Esophagus muscularis mucosa (tissue), 4 donors: ENCODE measurements around the gene PGLYRP4. TPM values are rescaled to one million over a fixed set of nuclear protein-coding genes. Genes with fewer than 3 reads are reported as not detected.

Source experiments
- DNase-seq: peaks from one replicate; pipeline ENCODE4 v3.0.0-alpha.2; 2017; ENCODE audit errors: extremely low spot score
- H3K27ac ChIP-seq, 4 donors: fragments of 200-600 bp; sonication (generic); replicated peaks in 1 of 4; 1 replicate in 3 of 4; 2 replicates in 1 of 4; pipeline ENCODE4 v1.5.1; 2016 to 2019; ENCODE audit warnings: mild to moderate bottlenecking in 1 of 4
- H3K27me3 ChIP-seq, 4 donors: fragments of 200-600 bp; sonication (generic); one replicate each; pipeline versions ENCODE4 v1.5.1 to v1.6.0; 2016 to 2019
- H3K36me3 ChIP-seq, 4 donors: fragments of 200-600 bp; sonication (generic); one replicate each; pipeline ENCODE4 v1.5.1; 2016 to 2019
- H3K4me1 ChIP-seq, 4 donors: fragments of 200-600 bp; sonication (generic); one replicate each; pipeline ENCODE4 v1.5.1; 2016 to 2019
- H3K4me3 ChIP-seq, 4 donors: fragments of 200-600 bp; sonication (generic); 1 replicate in 2 of 4; 2 replicates in 2 of 4; pipeline ENCODE4 v1.5.1; 2016 to 2019; ENCODE audit warnings: mild to moderate bottlenecking in 4 of 4, moderate library complexity in 1 of 4
- H3K9me3 ChIP-seq, 4 donors: fragments of 200-600 bp; sonication (generic); 1 replicate in 3 of 4; 2 replicates in 1 of 4; pipeline ENCODE4 v1.5.1; 2016 to 2019
- EP300 ChIP-seq: sonication (generic); formaldehyde crosslinking; IDR thresholded peaks from one replicate; pipeline ENCODE4 v1.6.1; 2017; ENCODE audit warnings: antibody characterized with exemption
- POLR2A ChIP-seq: fragments of 450-650 bp; IDR thresholded peaks from one replicate; pipeline ENCODE4 v1.6.1; 2017; ENCODE audit warnings: antibody characterized with exemption, moderate library complexity, mild to moderate bottlenecking, low read depth
- POLR2AphosphoS5 ChIP-seq, 2 donors: sonication (generic); formaldehyde crosslinking; IDR thresholded peaks; one replicate each; pipeline ENCODE4 v1.6.1; 2017; ENCODE audit warnings: antibody characterized with exemption in 2 of 2
- WGBS: methylation state at CpG from one replicate; pipeline ENCODE4 v1.1.5; 2018; 5-methylcytosine and 5-hydroxymethylcytosine counted together
- intact Hi-C: fragments of 100-400 bp; cut with DNase I; formaldehyde crosslinking; loops from one replicate; pipeline ENCODE4 v1.15.1; 2023
- total RNA-seq, 4 donors: library from RNA; depleted of rRNA; stranded (reverse); fragments of >200 nt; gene quantifications; one replicate each; pipeline versions ENCODE4 v1.1.0 to v1.2.1, GENCODE V29; 2016
- TF ChIP-seq, protein P1 (sequence below), 3 experiments: fragments of 200-600 bp in 2 of 3; fragments of 450-650 bp in 1 of 3; sonication (generic) in 2 of 3; IDR thresholded peaks; one replicate each; pipeline ENCODE4 v1.5.1; 2017 to 2019; ENCODE audit warnings: antibody characterized with exemption in 3 of 3, mild to moderate bottlenecking in 2 of 3, moderate library complexity in 1 of 3

The PGLYRP4 gene
- total RNA-seq, 4 donors from 2014 or later = not detected

DNA sequence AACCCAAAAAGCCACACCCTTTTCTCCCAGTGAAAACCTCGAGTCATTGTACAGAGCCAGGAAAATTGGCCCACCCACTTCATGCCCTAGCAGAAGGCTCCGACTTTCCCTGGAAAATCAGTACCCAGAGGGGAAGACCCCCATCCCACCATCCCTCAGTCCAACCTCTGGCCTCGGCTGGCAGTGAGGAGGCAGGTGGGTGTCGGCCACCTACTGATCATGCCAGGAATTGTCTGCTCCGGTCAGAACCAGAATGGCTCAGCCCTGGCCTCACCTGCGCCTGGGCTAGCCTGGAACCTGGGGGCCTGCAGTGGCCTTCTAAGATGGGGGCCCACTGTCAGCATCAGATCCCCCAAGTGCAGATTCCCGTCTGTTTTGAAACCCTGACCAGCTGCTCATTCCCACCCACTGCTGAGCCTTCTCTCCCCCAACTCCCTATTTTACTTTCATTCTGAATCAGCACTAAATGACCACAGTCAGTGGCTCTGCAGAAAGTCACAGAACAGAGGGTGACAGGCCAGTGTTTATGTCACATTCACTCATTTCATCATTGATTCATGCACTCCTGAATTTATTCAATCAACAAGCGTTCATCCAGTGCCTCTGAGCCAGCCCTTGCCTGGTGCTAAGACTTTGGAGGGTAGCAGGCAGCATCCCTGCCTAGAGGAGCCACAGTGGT is 6.0 kb upstream of the PGLYRP4 start:
- no peaks in the 10 kb centered on the region for H3K4me1 ChIP-seq
- WGBS = 72% methylated on average over 8 of the region's 8 CpGs
- peaks cover 0 to 36% (median 2%) of the 10 kb centered on the region in 4 donors for H3K27me3 ChIP-seq
- DNase-seq = no peak
- TF ChIP-seq POLR2AphosphoS5 (IDR thresholded peaks at IDR 0.05) = no peak
- TF ChIP-seq POLR2A = no peak
- TF ChIP-seq, protein P1, sequence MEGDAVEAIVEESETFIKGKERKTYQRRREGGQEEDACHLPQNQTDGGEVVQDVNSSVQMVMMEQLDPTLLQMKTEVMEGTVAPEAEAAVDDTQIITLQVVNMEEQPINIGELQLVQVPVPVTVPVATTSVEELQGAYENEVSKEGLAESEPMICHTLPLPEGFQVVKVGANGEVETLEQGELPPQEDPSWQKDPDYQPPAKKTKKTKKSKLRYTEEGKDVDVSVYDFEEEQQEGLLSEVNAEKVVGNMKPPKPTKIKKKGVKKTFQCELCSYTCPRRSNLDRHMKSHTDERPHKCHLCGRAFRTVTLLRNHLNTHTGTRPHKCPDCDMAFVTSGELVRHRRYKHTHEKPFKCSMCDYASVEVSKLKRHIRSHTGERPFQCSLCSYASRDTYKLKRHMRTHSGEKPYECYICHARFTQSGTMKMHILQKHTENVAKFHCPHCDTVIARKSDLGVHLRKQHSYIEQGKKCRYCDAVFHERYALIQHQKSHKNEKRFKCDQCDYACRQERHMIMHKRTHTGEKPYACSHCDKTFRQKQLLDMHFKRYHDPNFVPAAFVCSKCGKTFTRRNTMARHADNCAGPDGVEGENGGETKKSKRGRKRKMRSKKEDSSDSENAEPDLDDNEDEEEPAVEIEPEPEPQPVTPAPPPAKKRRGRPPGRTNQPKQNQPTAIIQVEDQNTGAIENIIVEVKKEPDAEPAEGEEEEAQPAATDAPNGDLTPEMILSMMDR (IDR thresholded peaks at IDR 0.05) = no peak
- no peak for TF ChIP-seq EP300
- intact Hi-C loops = no loop called here
- H3K4me3 ChIP-seq = no peak overlapping the region
- H3K36me3 ChIP-seq = no peaks in the 10 kb centered on the region
- no peaks in the 10 kb centered on the region for H3K9me3 ChIP-seq
- no peak overlapping the region for H3K27ac ChIP-seq

GRCh38 chr1:153353226-153353947 is 4.7 kb upstream of the PGLYRP4 start:
- H3K4me3 ChIP-seq = no peak overlapping the region
- intact Hi-C loops = loop anchor here (2.0 kb wide), 1 partner anchor 141 kb away; no protein-coding TSS in a partner anchor
- H3K4me1 ChIP-seq = no peaks in the 10 kb centered on the region
- H3K27ac ChIP-seq = no peak overlapping the region
- H3K36me3 ChIP-seq = no peaks in the 10 kb centered on the region
- TF ChIP-seq, protein P1 (IDR thresholded peaks at IDR 0.05) = peak in 1 of 3 experiments; percentile 3
- TF ChIP-seq POLR2AphosphoS5 (IDR thresholded peaks at IDR 0.05) = no peak
- TF ChIP-seq EP300 = no peak
- TF ChIP-seq POLR2A = no peak
- WGBS = 86% methylated on average over 7 of the region's 7 CpGs
- DNase-seq = peak; percentile 55
- peaks cover 0 to 49% (median 2%) of the 10 kb centered on the region in 4 donors for H3K27me3 ChIP-seq
- H3K9me3 ChIP-seq = no peaks in the 10 kb centered on the region

DNA sequence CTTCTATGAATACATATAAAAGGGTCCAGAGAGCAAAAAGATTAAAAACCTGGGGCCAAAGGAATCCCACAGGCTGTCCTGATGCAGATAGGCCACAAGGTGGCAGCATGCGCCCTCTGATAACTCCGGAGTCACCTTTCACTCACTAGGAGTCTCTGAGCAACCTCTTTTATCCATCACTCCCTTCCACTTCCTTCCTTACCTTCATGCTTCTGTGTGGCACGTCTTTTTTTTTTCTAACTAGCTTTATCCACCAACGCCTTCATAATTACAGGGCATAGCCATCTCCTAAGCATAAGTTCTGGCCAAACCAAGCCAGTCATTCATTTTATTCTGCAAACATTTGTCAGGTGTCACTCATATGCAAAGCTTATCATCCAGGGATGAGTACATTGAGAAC is 3.9 kb upstream of the PGLYRP4 start:
- DNase-seq = peak; percentile 91
- Histone ChIP-seq H3K27ac (no peak overlapping the region), H3K4me3 (no peak overlapping the region), H3K4me1 (no peaks in the 10 kb centered on the region), H3K9me3 (no peaks in the 10 kb centered on the region), H3K36me3 (no peaks in the 10 kb centered on the region), H3K27me3 (peaks cover 0 to 57% (median 4%) of the 10 kb centered on the region in 4 donors)
- intact Hi-C loops = loop anchor here (2.0 kb wide), 1 partner anchor 142 kb away; no protein-coding TSS in a partner anchor
- TF ChIP-seq POLR2AphosphoS5 (IDR thresholded peaks at IDR 0.05) (peak in 1 of 2 donors; percentile 12), EP300 (no peak)
- TF ChIP-seq, protein P1 (IDR thresholded peaks at IDR 0.05) = peak; percentile 85 to 90 (median 89)
- WGBS = 2% methylated on average over 4 of the region's 4 CpGs

GRCh38 chr1:153350321-153350957 is 1.8 kb upstream of the PGLYRP4 start:
- H3K4me3 ChIP-seq = no peak overlapping the region
- 11% methylated on average over 1 of the region's 1 CpG for WGBS
- no peaks in the 10 kb centered on the region for H3K4me1 ChIP-seq
- DNase-seq = peak; percentile 45
- no peak overlapping the region for H3K27ac ChIP-seq
- TF ChIP-seq, protein P1 (IDR thresholded peaks at IDR 0.05) = no peak
- TF ChIP-seq POLR2AphosphoS5 (IDR thresholded peaks at IDR 0.05) = no peak
- no peak for TF ChIP-seq EP300
- TF ChIP-seq POLR2A = no peak
- H3K27me3 ChIP-seq = peaks cover 0 to 75% (median 4%) of the 10 kb centered on the region in 4 donors
- H3K9me3 ChIP-seq = no peaks in the 10 kb centered on the region
- no peaks in the 10 kb centered on the region for H3K36me3 ChIP-seq
- intact Hi-C loops = no loop called here
